HEK293 (cell line): ENCODE data around the gene PLA2G4B.

Experiments used
- CTCF ChIA-PET: fragments of 350-600 bp; formaldehyde crosslinking; extraction: SDS; loops from one replicate; lab custom pipeline; 2021; ENCODE audit warnings: antibody characterized with exemption; lab: Yijun Ruan, JAX
- POLR2A ChIA-PET: fragments of 300-600 bp; formaldehyde crosslinking; extraction: SDS; loops from one replicate; lab custom pipeline; 2020; ENCODE audit warnings: antibody characterized with exemption, inconsistent platforms; lab: Yijun Ruan, JAX
- H3K27ac ChIP-seq: fragments of 200-500 bp; sonication (Bioruptor generic); 2 replicates; pipeline ENCODE4 v1.5.1; 2014; ENCODE audit warnings: low read depth, low read length, control low read depth, inconsistent platforms; ENCODE audit errors: extremely low read depth
- H3K36me3 ChIP-seq, 2 experiments: fragments of 200-500 bp in 1 of 2; sonication (Bioruptor generic) in 1 of 2; 1 replicate in 1 of 2; 2 replicates in 1 of 2; pipeline ENCODE4 v1.5.1; 2014 to 2017; ENCODE audit warnings: inconsistent platforms in 2 of 2, low read length in 2 of 2; ENCODE audit not compliant: control insufficient read depth in 2 of 2, insufficient read depth in 1 of 2
- H3K4me1 ChIP-seq: fragments of 200-500 bp; sonication (Bioruptor generic); 2 replicates; pipeline ENCODE4 v1.5.1; 2014; ENCODE audit warnings: mild to moderate bottlenecking, low read length, inconsistent platforms; ENCODE audit not compliant: control insufficient read depth, insufficient read depth
- H3K4me3 ChIP-seq: 2 replicates; pipeline ENCODE4 v1.5.1; 2011; ENCODE audit warnings: low read depth, mild to moderate bottlenecking, control low read depth, low read length, moderate library complexity
- H3K9me3 ChIP-seq: fragments of 200-500 bp; sonication (Bioruptor generic); 2 replicates; pipeline ENCODE4 v1.5.1; 2014; ENCODE audit warnings: low read depth, low read length, inconsistent platforms; ENCODE audit not compliant: control insufficient read depth, insufficient read depth
- EGR2 ChIP-seq: fragments of 450-650 bp; formaldehyde crosslinking; IDR thresholded peaks from 2 replicates; pipeline ENCODE4 v1.5.1; 2016; ENCODE audit warnings: low read depth, missing biosample characterization, missing genetic modification characterization
- GFI1B ChIP-seq: fragments of 450-650 bp; formaldehyde crosslinking; IDR thresholded peaks from 2 replicates; pipeline ENCODE4 v1.5.1; 2016; ENCODE audit warnings: missing biosample characterization, missing genetic modification characterization
- GLI2 ChIP-seq: fragments of 450-650 bp; formaldehyde crosslinking; IDR thresholded peaks from 2 replicates; pipeline ENCODE4; 2017; ENCODE audit warnings: missing biosample characterization, missing genetic modification characterization, low read depth, borderline replicate concordance
- GLI4 ChIP-seq: fragments of 450-650 bp; formaldehyde crosslinking; IDR thresholded peaks from 2 replicates; pipeline ENCODE4 v1.5.1; 2016; ENCODE audit warnings: missing biosample characterization, missing genetic modification characterization
- KLF1 ChIP-seq: fragments of 450-650 bp; formaldehyde crosslinking; IDR thresholded peaks from 2 replicates; pipeline ENCODE4 v1.5.1; 2016; ENCODE audit warnings: missing biosample characterization, missing genetic modification characterization
- KLF16 ChIP-seq: fragments of 450-650 bp; formaldehyde crosslinking; IDR thresholded peaks from 2 replicates; pipeline ENCODE4 v1.5.1; 2017; ENCODE audit warnings: missing biosample characterization, missing genetic modification characterization
- MZF1 ChIP-seq: fragments of 450-650 bp; formaldehyde crosslinking; IDR thresholded peaks from 2 replicates; pipeline ENCODE4 v1.5.1; 2017; ENCODE audit warnings: missing biosample characterization, missing genetic modification characterization, borderline replicate concordance
- OVOL3 ChIP-seq: fragments of 450-650 bp; formaldehyde crosslinking; IDR thresholded peaks from 2 replicates; pipeline ENCODE4 v1.5.1; 2016; ENCODE audit warnings: missing biosample characterization, missing genetic modification characterization
- PRDM1 ChIP-seq: fragments of 450-650 bp; formaldehyde crosslinking; IDR thresholded peaks from 2 replicates; pipeline ENCODE4; 2016; ENCODE audit warnings: missing biosample characterization, missing genetic modification characterization
- SCRT1 ChIP-seq: fragments of 450-650 bp; formaldehyde crosslinking; IDR thresholded peaks from 2 replicates; pipeline ENCODE4 v1.5.1; 2016; ENCODE audit warnings: missing biosample characterization, missing genetic modification characterization, borderline replicate concordance
- SP7 ChIP-seq: fragments of 450-650 bp; formaldehyde crosslinking; IDR thresholded peaks from 2 replicates; pipeline ENCODE4 v1.5.1; 2016; ENCODE audit warnings: missing biosample characterization, missing genetic modification characterization
- ZBTB17 ChIP-seq: fragments of 450-650 bp; formaldehyde crosslinking; IDR thresholded peaks from 2 replicates; pipeline ENCODE4 v1.5.1; 2016; ENCODE audit warnings: missing biosample characterization, missing genetic modification characterization
- ZBTB8A ChIP-seq: fragments of 450-650 bp; formaldehyde crosslinking; IDR thresholded peaks from 2 replicates; pipeline ENCODE4 v1.5.1; 2016; ENCODE audit warnings: missing biosample characterization, missing genetic modification characterization
- ZFHX2 ChIP-seq: fragments of 450-650 bp; formaldehyde crosslinking; conservative IDR thresholded peaks from 2 replicates; pipeline ENCODE4 v1.5.1; 2016; ENCODE audit warnings: missing biosample characterization, missing genetic modification characterization
- ZIC2 ChIP-seq: fragments of 450-650 bp; formaldehyde crosslinking; IDR thresholded peaks from 2 replicates; pipeline ENCODE4 v1.5.1; 2016; ENCODE audit warnings: missing biosample characterization, missing genetic modification characterization
- ZNF10 ChIP-seq: fragments of 450-650 bp; formaldehyde crosslinking; IDR thresholded peaks from 2 replicates; pipeline ENCODE4 v1.5.1; 2017; ENCODE audit warnings: missing biosample characterization, missing genetic modification characterization
- ZNF114 ChIP-seq: fragments of 450-650 bp; formaldehyde crosslinking; IDR thresholded peaks from 2 replicates; pipeline ENCODE4 v1.5.0; 2017; ENCODE audit warnings: missing biosample characterization, missing genetic modification characterization
- ZNF133 ChIP-seq: fragments of 450-650 bp; formaldehyde crosslinking; IDR thresholded peaks from 2 replicates; pipeline ENCODE4 v1.5.1; 2016; ENCODE audit warnings: missing biosample characterization, missing genetic modification characterization
- ZNF140 ChIP-seq: fragments of 450-650 bp; formaldehyde crosslinking; IDR thresholded peaks from 2 replicates; pipeline ENCODE4 v1.5.1; 2016; ENCODE audit warnings: missing biosample characterization, missing genetic modification characterization
- ZNF174 ChIP-seq: fragments of 450-650 bp; formaldehyde crosslinking; IDR thresholded peaks from 2 replicates; pipeline ENCODE4 v1.5.0; 2017; ENCODE audit warnings: missing biosample characterization, mild to moderate bottlenecking, missing genetic modification characterization
- ZNF24 ChIP-seq: fragments of 450-650 bp; formaldehyde crosslinking; IDR thresholded peaks from 2 replicates; pipeline ENCODE4 v1.5.1; 2016; ENCODE audit warnings: missing biosample characterization, missing genetic modification characterization
- ZNF366 ChIP-seq: fragments of 450-650 bp; formaldehyde crosslinking; conservative IDR thresholded peaks from 2 replicates; pipeline ENCODE4 v1.5.1; 2016; ENCODE audit warnings: missing biosample characterization, missing genetic modification characterization
- ZNF37A ChIP-seq: fragments of 450-650 bp; IDR thresholded peaks from 2 replicates; pipeline ENCODE4 v1.5.1; 2018; ENCODE audit warnings: missing biosample characterization, missing genetic modification characterization
- ZNF433 ChIP-seq: fragments of 450-650 bp; formaldehyde crosslinking; IDR thresholded peaks from 2 replicates; pipeline ENCODE4 v1.5.1; 2016; ENCODE audit warnings: missing biosample characterization, missing genetic modification characterization, low read depth
- ZNF501 ChIP-seq: fragments of 450-650 bp; formaldehyde crosslinking; IDR thresholded peaks from 2 replicates; pipeline ENCODE4 v1.5.1; 2016; ENCODE audit warnings: missing biosample characterization, missing genetic modification characterization
- ZNF521 ChIP-seq: fragments of 450-650 bp; formaldehyde crosslinking; IDR thresholded peaks from 2 replicates; pipeline ENCODE4 v1.5.1; 2017; ENCODE audit warnings: missing biosample characterization, mild to moderate bottlenecking, missing genetic modification characterization
- ZNF571 ChIP-seq: fragments of 450-650 bp; formaldehyde crosslinking; IDR thresholded peaks from 2 replicates; pipeline ENCODE4 v1.5.0; 2017; ENCODE audit warnings: missing biosample characterization, missing genetic modification characterization
- ZNF610 ChIP-seq: fragments of 450-650 bp; formaldehyde crosslinking; IDR thresholded peaks from 2 replicates; pipeline ENCODE4 v1.5.1; 2016; ENCODE audit warnings: missing biosample characterization, missing genetic modification characterization, borderline replicate concordance
- ZNF624 ChIP-seq: fragments of 450-650 bp; formaldehyde crosslinking; IDR thresholded peaks from 2 replicates; pipeline ENCODE4 v1.5.1; 2017; ENCODE audit warnings: missing biosample characterization, missing genetic modification characterization
- ZNF837 ChIP-seq: fragments of 450-650 bp; formaldehyde crosslinking; IDR thresholded peaks from 2 replicates; pipeline ENCODE4 v1.5.1; 2016; ENCODE audit warnings: missing biosample characterization, missing genetic modification characterization
- TF ChIP-seq, protein P1 (sequence below): fragments of 450-650 bp; formaldehyde crosslinking; IDR thresholded peaks from 2 replicates; pipeline ENCODE4 v1.5.1; 2016; ENCODE audit warnings: missing biosample characterization, missing genetic modification characterization, borderline replicate concordance

Gene PLA2G4B

DNA sequence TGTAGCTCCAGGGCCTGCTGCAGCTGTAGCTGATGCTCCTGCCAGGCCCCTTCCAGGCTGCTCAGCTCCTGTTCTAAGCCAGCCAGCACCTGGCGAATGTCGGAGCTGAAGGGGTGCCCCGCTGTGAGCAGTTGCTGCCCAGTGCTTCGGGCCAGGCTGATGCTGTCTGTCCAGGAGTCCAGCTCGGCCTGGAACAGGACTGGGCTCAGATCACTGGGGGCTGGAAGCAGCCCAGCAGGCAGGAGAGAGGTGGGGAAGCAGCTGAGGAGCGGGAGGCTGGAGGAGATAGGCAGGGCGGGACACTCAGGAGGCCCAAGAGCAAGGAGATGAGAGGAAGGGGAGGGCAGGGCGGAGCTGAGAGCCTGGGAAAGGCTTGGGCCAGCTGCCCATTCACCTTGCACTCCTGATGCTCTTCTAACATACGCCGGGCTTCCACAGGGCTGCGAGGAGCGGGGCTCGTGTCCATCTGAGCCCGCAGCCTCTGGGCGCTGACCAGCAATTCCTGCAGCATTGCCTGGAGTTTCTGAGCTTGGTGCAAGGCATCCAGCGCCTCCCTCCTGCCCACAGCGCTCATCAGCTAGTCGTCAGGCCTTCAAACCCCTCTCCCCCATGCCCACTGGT is 23.2 kb downstream of the PLA2G4B start:
- Histone ChIP-seq H3K4me1 (peaks cover 2% of the 10 kb centered on the region; the same call in 1 of the 2 replicates), H3K36me3 (no peaks in the 10 kb centered on the region), H3K9me3 (no peaks in the 10 kb centered on the region)
- no peak for TF ChIP-seq KLF1
- no peak for TF ChIP-seq ZNF174 (tag by site-specific recombination)
- TF ChIP-seq ZNF571 (tag by site-specific recombination): no peak
- no peak for TF ChIP-seq ZNF133
- TF ChIP-seq ZNF433: no peak
- TF ChIP-seq MZF1 (tag by site-specific recombination): no peak
- TF ChIP-seq ZNF624 (tag by site-specific recombination): no peak
- TF ChIP-seq ZNF24 (tag by site-specific recombination): no peak
- TF ChIP-seq GLI4 (tag by site-specific recombination): no peak
- no peak for TF ChIP-seq SCRT1 (tag by site-specific recombination)
- no peak for TF ChIP-seq ZNF10
- TF ChIP-seq ZBTB8A (tag by site-specific recombination): no peak
- no peak for TF ChIP-seq KLF16 (tag by site-specific recombination)
- no peak for TF ChIP-seq ZNF521 (tag by site-specific recombination)
- TF ChIP-seq, all 188 proteins: peak for 0
- Histone ChIP-seq H3K4me3 (no peak overlapping the region), H3K27ac (no peak overlapping the region)
- ChIA-PET CTCF (interaction anchor here (0.6 kb wide), 1 partner anchor 255 kb away, joined by 3 read pairs; no protein-coding TSS in a partner anchor), POLR2A (no interaction called here)

GRCh38 chr15:41862515-41863116 is 24.0 kb downstream of the PLA2G4B start:
- ChIA-PET POLR2A (no interaction called here), CTCF (no interaction called here)
- Histone ChIP-seq H3K4me3 (no peak overlapping the region), H3K9me3 (no peaks in the 10 kb centered on the region), H3K36me3 (no peaks in the 10 kb centered on the region), H3K27ac (no peak overlapping the region), H3K4me1 (peaks cover 2% of the 10 kb centered on the region; the same call in 1 of the 2 replicates)
- TF ChIP-seq ZIC2: peak; percentile 59
- peak; percentile 27; the same call in 1 of the 2 replicates for TF ChIP-seq ZFHX2 (tag by site-specific recombination)
- TF ChIP-seq EGR2 (tag by site-specific recombination): peak; percentile 16; the same call in 1 of the 2 replicates
- TF ChIP-seq ZNF140 (tag by site-specific recombination): no peak

DNA sequence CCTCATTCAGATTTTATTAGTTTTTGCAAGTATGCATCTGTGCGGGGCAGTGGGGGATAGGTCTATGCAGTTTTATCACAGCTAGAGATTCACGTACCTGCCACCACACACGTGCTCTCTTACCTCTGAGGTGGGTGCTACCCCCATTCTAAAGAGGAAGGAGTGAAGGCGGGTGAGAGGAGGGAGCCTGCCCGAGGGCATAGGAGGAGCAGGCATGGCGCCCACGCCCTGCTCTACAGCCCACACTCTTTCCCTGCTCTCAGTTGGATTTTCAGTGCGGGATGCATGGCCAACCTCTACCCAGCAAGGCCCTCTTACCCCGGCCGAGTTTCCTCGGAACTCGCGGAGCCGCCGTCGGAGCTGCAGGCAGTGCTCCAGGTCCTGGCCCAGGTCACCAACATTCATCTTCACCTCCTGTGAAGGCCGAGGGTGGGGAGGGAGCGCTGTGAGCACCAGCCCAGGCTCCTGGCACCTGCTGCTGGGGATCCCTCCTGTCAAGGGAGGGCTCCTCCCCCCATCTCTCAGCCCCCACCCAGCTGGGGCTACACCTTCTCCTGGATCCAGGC is 26.9 kb downstream of the PLA2G4B start:
- Histone ChIP-seq H3K9me3 (no peaks in the 10 kb centered on the region), H3K4me3 (no peak overlapping the region), H3K36me3 (no peaks in the 10 kb centered on the region), H3K4me1 (peaks cover 2% of the 10 kb centered on the region; the same call in 1 of the 2 replicates), H3K27ac (no peak overlapping the region)
- ChIA-PET POLR2A (no interaction called here), CTCF (interaction anchor here (0.7 kb wide), 1 partner anchor 125 kb away, joined by 5 read pairs; no protein-coding TSS in a partner anchor)
- no peak for TF ChIP-seq ZNF366 (tag by site-specific recombination)
- no peak for TF ChIP-seq ZBTB17 (tag by site-specific recombination)
- no peak for TF ChIP-seq OVOL3 (tag by site-specific recombination)
- peak; percentile 84 for TF ChIP-seq ZFHX2 (tag by site-specific recombination)
- TF ChIP-seq SP7 (tag by site-specific recombination): no peak
- no peak for TF ChIP-seq GLI2 (tag by site-specific recombination)
- TF ChIP-seq ZNF610 (tag by site-specific recombination): no peak
- TF ChIP-seq ZNF837 (tag by site-specific recombination): no peak
- TF ChIP-seq EGR2 (tag by site-specific recombination): peak; percentile 81
- no peak for TF ChIP-seq PRDM1 (tag by site-specific recombination)
- TF ChIP-seq ZNF37A (tag by site-specific recombination): no peak
- no peak for TF ChIP-seq ZNF501 (tag by site-specific recombination)
- TF ChIP-seq GFI1B (tag by site-specific recombination): no peak
- TF ChIP-seq, protein P1, sequence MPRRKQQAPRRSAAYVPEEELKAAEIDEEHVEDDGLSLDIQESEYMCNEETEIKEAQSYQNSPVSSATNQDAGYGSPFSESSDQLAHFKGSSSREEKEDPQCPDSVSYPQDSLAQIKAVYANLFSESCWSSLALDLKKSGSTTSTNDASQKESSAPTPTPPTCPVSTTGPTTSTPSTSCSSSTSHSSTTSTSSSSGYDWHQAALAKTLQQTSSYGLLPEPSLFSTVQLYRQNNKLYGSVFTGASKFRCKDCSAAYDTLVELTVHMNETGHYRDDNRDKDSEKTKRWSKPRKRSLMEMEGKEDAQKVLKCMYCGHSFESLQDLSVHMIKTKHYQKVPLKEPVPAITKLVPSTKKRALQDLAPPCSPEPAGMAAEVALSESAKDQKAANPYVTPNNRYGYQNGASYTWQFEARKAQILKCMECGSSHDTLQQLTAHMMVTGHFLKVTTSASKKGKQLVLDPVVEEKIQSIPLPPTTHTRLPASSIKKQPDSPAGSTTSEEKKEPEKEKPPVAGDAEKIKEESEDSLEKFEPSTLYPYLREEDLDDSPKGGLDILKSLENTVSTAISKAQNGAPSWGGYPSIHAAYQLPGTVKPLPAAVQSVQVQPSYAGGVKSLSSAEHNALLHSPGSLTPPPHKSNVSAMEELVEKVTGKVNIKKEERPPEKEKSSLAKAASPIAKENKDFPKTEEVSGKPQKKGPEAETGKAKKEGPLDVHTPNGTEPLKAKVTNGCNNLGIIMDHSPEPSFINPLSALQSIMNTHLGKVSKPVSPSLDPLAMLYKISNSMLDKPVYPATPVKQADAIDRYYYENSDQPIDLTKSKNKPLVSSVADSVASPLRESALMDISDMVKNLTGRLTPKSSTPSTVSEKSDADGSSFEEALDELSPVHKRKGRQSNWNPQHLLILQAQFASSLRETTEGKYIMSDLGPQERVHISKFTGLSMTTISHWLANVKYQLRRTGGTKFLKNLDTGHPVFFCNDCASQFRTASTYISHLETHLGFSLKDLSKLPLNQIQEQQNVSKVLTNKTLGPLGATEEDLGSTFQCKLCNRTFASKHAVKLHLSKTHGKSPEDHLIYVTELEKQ (tag by site-specific recombination): no peak
- TF ChIP-seq ZNF114 (tag by site-specific recombination): no peak
